Esophagus squamous epithelium (tissue), 4 donors: Measurements from ENCODE around the gene OR2AT4.

Experiments used
- CTCF ChIP-seq, 6 experiments: fragments of 450-650 bp in 4 of 6; fragments of 200-600 bp in 2 of 6; sonication (generic) in 2 of 6; IDR thresholded peaks; one replicate each; pipeline ENCODE4 v1.5.1; 2016 to 2019; ENCODE audit warnings: antibody characterized with exemption in 6 of 6, mild to moderate bottlenecking in 4 of 6, moderate library complexity in 4 of 6
- POLR2A ChIP-seq, 4 donors: fragments of 450-650 bp; IDR thresholded peaks; one replicate each; pipeline ENCODE4 v1.6.1; 2017; ENCODE audit warnings: antibody characterized with exemption in 4 of 4, mild to moderate bottlenecking in 4 of 4, moderate library complexity in 3 of 4

- TF ChIP-seq CTCF (IDR thresholded peaks at IDR 0.05) (no peak), POLR2A (IDR thresholded peaks at IDR 0.05) (no peak)
These were observed 17.1 kb downstream of the OR2AT4 start for GRCh38 chr11:75079546-75079945.
